ENCODE measurements around the gene ROR1. TPM values are rescaled to one million over a fixed set of nuclear protein-coding genes. Genes with fewer than 3 reads are reported as not detected.

Gene ROR1
- total and polyA plus RNA-seq, 10 of the 15 experiments (the other 5 are each of a cell fraction or from before 2014, with no cell fraction given) = 0.02 to 0.08 (median 0.05) TPM; not detected in 6

DNA sequence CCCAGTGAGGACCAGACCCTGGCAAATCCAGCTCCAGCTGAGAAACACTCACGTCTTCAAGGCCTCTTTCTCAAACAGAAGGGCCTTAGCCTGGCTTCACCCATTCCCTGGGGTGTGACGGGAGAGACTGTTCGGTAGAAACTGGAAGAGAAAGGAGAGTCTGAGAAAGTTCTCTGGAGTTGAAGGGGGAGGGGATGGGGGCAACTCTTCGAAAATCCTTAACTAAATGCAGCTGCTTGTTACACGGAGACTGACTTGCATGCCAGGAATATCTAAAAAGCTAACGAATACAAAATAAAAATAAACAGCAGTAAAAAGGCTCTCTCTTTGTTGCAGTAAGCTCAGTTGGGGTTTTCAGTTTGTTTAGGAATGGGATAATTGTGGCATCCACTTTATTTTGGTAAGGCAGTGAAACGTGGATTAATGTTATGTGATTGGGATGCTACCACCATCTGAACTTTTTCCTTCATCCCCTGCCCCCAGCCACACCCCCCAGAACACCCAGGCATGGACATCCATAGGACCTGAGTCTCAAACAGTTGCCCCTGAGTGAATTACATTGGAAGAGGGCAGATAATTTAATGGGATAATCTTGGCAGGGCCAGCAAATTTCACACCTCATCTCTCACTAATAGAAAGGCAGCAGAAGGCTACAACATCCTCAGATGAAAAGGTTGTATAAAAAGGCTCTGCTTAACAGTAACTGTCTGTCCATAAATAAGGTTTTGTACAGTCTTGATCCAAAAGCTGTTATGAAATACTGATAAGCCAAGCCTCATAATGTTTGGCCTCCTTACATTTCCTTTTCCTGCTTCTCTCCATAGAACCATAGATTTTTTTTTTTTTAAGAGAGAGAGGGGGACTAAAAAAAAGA, 5.8 kb downstream of the ROR1 start:
- 17% methylated on average over 7 of the region's 7 CpGs for WGBS (ENCODE audit: insufficient coverage, insufficient replicate concordance, low lambda C conversion rate, missing lambda C conversion rate)
- H3K4me1 ChIP-seq (ENCODE audit: control insufficient read depth, insufficient read depth, low read length) = no peaks in the 10 kb centered on the region
- no peak overlapping the region for H3K27ac ChIP-seq (ENCODE audit: control insufficient read depth, insufficient read depth)
- ChIA-PET POLR2A (interaction anchor here (1.5 kb wide), 1 partner anchor 33 kb away, joined by 3 read pairs; no protein-coding TSS in a partner anchor), SMC1A (ENCODE audit: uncharacterized antibody, unreplicated experiment) (interaction anchor here (0.6 to 1.9 kb wide), 6 partner anchors 59 to 374 kb away, joined by 3 to 7 read pairs (median 4); no protein-coding TSS in a partner anchor), RAD21 (ENCODE audit: unreplicated experiment) (interaction anchor here (0.7 kb wide), 1 partner anchor 88 kb away, joined by 3 read pairs; no protein-coding TSS in a partner anchor), CTCF (interaction anchor here (1.0 to 1.5 kb wide), 4 partner anchors 10 to 134 kb away, joined by 3 read pairs; no protein-coding TSS in a partner anchor)
- no peak for DNase-seq (ENCODE audit: low read depth, low spot score)
- no peaks in the 10 kb centered on the region for H3K9me3 ChIP-seq (replicated peaks; ENCODE audit: control insufficient read depth, insufficient read depth, low read length)
- no peak overlapping the region for H3K4me3 ChIP-seq
- H3K79me2 ChIP-seq (ENCODE audit: control insufficient read depth, insufficient read depth, low read length) = no peaks in the 10 kb centered on the region
- no peak overlapping the region for H3K4me2 ChIP-seq (ENCODE audit: control insufficient read depth, insufficient read depth)
- no peak for ATAC-seq
- BruUV-seq (replicated peaks) = no TSS peak
- H4K20me1 ChIP-seq (ENCODE audit: control insufficient read depth, insufficient read depth) = no peaks in the 10 kb centered on the region
- in situ Hi-C loops (cut with MboI) = no loop called here
- no peak for FAIRE-seq
- TF ChIP-seq ZNF384 (IDR thresholded peaks at IDR 0.05; ENCODE audit: borderline replicate concordance, low read depth, low read length) (no peak), HCFC1 (IDR thresholded peaks at IDR 0.05; ENCODE audit: low read length) (no peak), POLR2AphosphoS2 (IDR thresholded peaks at IDR 0.05; ENCODE audit: low read depth, low read length) (no peak)
- H3K9ac ChIP-seq (ENCODE audit: control insufficient read depth, insufficient read depth, low read length) = no peak overlapping the region
- intact Hi-C loops (cut with micrococcal nuclease; ENCODE audit: unreplicated experiment) = no loop called here
- peaks cover 4 to 12% of the 10 kb centered on the region in 2 experiments for H3K27me3 ChIP-seq (replicated peaks in 1 of 2; ENCODE audit: control insufficient read depth in 2 of 2, insufficient read depth in 2 of 2, low read length in 1 of 2)
- H2AFZ ChIP-seq (ENCODE audit: control insufficient read depth, low read depth, low read length) = no peak overlapping the region
- H3K36me3 ChIP-seq (ENCODE audit: control insufficient read depth in 2 of 2, insufficient read depth in 2 of 2, low read length in 1 of 2) = no peaks in the 10 kb centered on the region

DNA sequence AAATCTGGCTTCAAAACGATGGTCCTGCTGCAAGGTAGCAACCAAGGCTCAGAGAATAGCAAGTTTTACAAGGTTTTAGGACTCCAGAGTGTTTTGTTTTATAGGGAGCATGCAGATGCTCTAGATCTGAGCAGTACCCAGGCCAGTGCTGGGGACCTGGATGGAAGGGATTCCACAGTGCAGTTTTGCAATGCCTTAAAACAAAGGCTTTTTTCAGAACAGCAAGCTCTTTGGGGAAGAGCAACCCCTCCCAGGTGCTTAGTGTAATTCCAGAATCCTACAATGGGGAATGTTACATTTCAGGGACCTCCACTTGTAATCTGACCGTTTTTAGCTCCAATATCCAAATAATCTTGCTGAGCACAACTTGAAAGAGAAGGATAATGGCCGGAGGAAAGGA, 6.7 kb downstream of the ROR1 start:
- no peaks in the 10 kb centered on the region for H3K36me3 ChIP-seq (ENCODE audit: control insufficient read depth in 2 of 2, insufficient read depth in 2 of 2, low read length in 1 of 2)
- DNase-seq (ENCODE audit: low read depth, low spot score) (no peak), FAIRE-seq (no peak), ATAC-seq (no peak)
- peaks cover 2 to 7% of the 10 kb centered on the region in 2 experiments; a peak in 3 of 4 replicates for H3K27me3 ChIP-seq (replicated peaks in 1 of 2; ENCODE audit: control insufficient read depth in 2 of 2, insufficient read depth in 2 of 2, low read length in 1 of 2)
- no peak overlapping the region for H3K4me2 ChIP-seq (ENCODE audit: control insufficient read depth, insufficient read depth)
- no peak overlapping the region for H3K9ac ChIP-seq (ENCODE audit: control insufficient read depth, insufficient read depth, low read length)
- no peaks in the 10 kb centered on the region for H3K4me1 ChIP-seq (ENCODE audit: control insufficient read depth, insufficient read depth, low read length)
- H3K4me3 ChIP-seq = no peak overlapping the region
- ChIA-PET RAD21 (ENCODE audit: unreplicated experiment) (no interaction called here), SMC1A (ENCODE audit: uncharacterized antibody, unreplicated experiment) (no interaction called here), POLR2A (no interaction called here), CTCF (no interaction called here)
- H3K9me3 ChIP-seq (replicated peaks; ENCODE audit: control insufficient read depth, insufficient read depth, low read length) = no peaks in the 10 kb centered on the region
- H3K27ac ChIP-seq (ENCODE audit: control insufficient read depth, insufficient read depth) = no peak overlapping the region
- WGBS (ENCODE audit: insufficient coverage, insufficient replicate concordance, low lambda C conversion rate, missing lambda C conversion rate) = 0% methylated on average over 3 of the region's 3 CpGs
- H2AFZ ChIP-seq (ENCODE audit: control insufficient read depth, low read depth, low read length) = no peak overlapping the region
- intact Hi-C loops (cut with micrococcal nuclease; ENCODE audit: unreplicated experiment) (no loop called here), in situ Hi-C loops (cut with MboI) (no loop called here)
- no peak for TF ChIP-seq DPF2 (IDR thresholded peaks at IDR 0.05)
- no peak for TF ChIP-seq RFX5 (IDR thresholded peaks at IDR 0.05; ENCODE audit: low read depth, low read length)
- no peak for TF ChIP-seq LARP7 (IDR thresholded peaks at IDR 0.05)
- no peak for TF ChIP-seq SREBF1 (IDR thresholded peaks at IDR 0.05; ENCODE audit: low read length)
- TF ChIP-seq, protein P1, sequence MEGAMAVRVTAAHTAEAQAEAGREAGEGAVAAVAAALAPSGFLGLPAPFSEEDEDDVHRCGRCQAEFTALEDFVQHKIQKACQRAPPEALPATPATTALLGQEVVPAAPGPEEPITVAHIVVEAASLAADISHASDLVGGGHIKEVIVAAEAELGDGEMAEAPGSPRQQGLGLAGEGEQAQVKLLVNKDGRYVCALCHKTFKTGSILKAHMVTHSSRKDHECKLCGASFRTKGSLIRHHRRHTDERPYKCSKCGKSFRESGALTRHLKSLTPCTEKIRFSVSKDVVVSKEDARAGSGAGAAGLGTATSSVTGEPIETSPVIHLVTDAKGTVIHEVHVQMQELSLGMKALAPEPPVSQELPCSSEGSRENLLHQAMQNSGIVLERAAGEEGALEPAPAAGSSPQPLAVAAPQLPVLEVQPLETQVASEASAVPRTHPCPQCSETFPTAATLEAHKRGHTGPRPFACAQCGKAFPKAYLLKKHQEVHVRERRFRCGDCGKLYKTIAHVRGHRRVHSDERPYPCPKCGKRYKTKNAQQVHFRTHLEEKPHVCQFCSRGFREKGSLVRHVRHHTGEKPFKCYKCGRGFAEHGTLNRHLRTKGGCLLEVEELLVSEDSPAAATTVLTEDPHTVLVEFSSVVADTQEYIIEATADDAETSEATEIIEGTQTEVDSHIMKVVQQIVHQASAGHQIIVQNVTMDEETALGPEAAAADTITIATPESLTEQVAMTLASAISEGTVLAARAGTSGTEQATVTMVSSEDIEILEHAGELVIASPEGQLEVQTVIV (IDR thresholded peaks at IDR 0.05; ENCODE audit: borderline replicate concordance, partially characterized antibody) = no peak
- no peak for TF ChIP-seq PAX8 (IDR thresholded peaks at IDR 0.05)
- no peak for TF ChIP-seq IRF4 (IDR thresholded peaks at IDR 0.05; ENCODE audit: low read depth, low read length)
- no peak for TF ChIP-seq NRF1 (conservative IDR thresholded peaks at IDR 0.05; ENCODE audit: low read depth, low read length)
- TF ChIP-seq, protein P2, sequence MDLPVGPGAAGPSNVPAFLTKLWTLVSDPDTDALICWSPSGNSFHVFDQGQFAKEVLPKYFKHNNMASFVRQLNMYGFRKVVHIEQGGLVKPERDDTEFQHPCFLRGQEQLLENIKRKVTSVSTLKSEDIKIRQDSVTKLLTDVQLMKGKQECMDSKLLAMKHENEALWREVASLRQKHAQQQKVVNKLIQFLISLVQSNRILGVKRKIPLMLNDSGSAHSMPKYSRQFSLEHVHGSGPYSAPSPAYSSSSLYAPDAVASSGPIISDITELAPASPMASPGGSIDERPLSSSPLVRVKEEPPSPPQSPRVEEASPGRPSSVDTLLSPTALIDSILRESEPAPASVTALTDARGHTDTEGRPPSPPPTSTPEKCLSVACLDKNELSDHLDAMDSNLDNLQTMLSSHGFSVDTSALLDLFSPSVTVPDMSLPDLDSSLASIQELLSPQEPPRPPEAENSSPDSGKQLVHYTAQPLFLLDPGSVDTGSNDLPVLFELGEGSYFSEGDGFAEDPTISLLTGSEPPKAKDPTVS (IDR thresholded peaks at IDR 0.05; ENCODE audit: low read depth, low read length) = no peak
- BruUV-seq (replicated peaks) = no TSS peak
- no peaks in the 10 kb centered on the region for H3K79me2 ChIP-seq (ENCODE audit: control insufficient read depth, insufficient read depth, low read length)
- H4K20me1 ChIP-seq (ENCODE audit: control insufficient read depth, insufficient read depth) = no peaks in the 10 kb centered on the region
